Liver (tissue), 3 donors: Measurements from ENCODE around the gene PPAN.

ENCODE experiments used
- ATF3 ChIP-seq: IDR thresholded peaks from 2 replicates; pipeline ENCODE4 v1.6.1; 2016; ENCODE audit warnings: antibody characterized with exemption
- CTCF ChIP-seq: fragments of 150-350 bp; IDR thresholded peaks from 2 replicates; pipeline ENCODE4 v1.5.1; 2017; ENCODE audit warnings: improper control_type of control experiment, low read depth, low read length; ENCODE audit not compliant: missing input control
- EGR1 ChIP-seq, 2 donors: IDR thresholded peaks; 2 replicates each; pipeline ENCODE4 v1.6.1; 2016 to 2018; ENCODE audit warnings: antibody characterized with exemption in 2 of 2, low read depth in 2 of 2
- FOXA1 ChIP-seq: IDR thresholded peaks from 2 replicates; pipeline ENCODE4 v1.6.1; 2016; ENCODE audit warnings: antibody characterized with exemption
- GABPA ChIP-seq, 2 donors: IDR thresholded peaks in 1 of 2; conservative IDR thresholded peaks in 1 of 2; 2 replicates each; pipeline ENCODE4 v1.6.1; 2016; ENCODE audit warnings: antibody characterized with exemption in 2 of 2, mild to moderate bottlenecking in 1 of 2, moderate library complexity in 1 of 2
- JUND ChIP-seq, 2 donors: IDR thresholded peaks; 2 replicates each; pipeline ENCODE4 v1.6.1; 2016; ENCODE audit warnings: antibody characterized with exemption in 2 of 2
- NR2F2 ChIP-seq: IDR thresholded peaks from 2 replicates; pipeline ENCODE4 v1.6.1; 2016; ENCODE audit warnings: antibody characterized with exemption
- RAD21 ChIP-seq, 2 donors: IDR thresholded peaks; 2 replicates each; pipeline ENCODE4 v1.6.1; 2016; ENCODE audit warnings: antibody characterized with exemption in 2 of 2, mild to moderate bottlenecking in 2 of 2
- RXRA ChIP-seq, 2 donors: IDR thresholded peaks; 2 replicates each; pipeline ENCODE4 v1.6.1; 2017 to 2018; ENCODE audit warnings: antibody characterized with exemption in 2 of 2, mild to moderate bottlenecking in 1 of 2
- SP1 ChIP-seq: IDR thresholded peaks from 2 replicates; pipeline ENCODE4 v1.6.1; 2018; ENCODE audit warnings: antibody characterized with exemption, mild to moderate bottlenecking
- TAF1 ChIP-seq: conservative IDR thresholded peaks from 2 replicates; pipeline ENCODE4 v1.6.1; 2016; ENCODE audit warnings: antibody characterized with exemption, mild to moderate bottlenecking
- YY1 ChIP-seq: IDR thresholded peaks from 2 replicates; pipeline ENCODE4 v1.6.1; 2016; ENCODE audit warnings: antibody characterized with exemption, mild to moderate bottlenecking
- TF ChIP-seq, protein P1 (sequence below): IDR thresholded peaks from 2 replicates; pipeline ENCODE4 v1.6.1; 2016; ENCODE audit warnings: antibody characterized with exemption
- donor health status: healthy.
- donor health status: healthy.

- no peak for TF ChIP-seq CTCF
- no peak for TF ChIP-seq JUND (IDR thresholded peaks at IDR 0.05)
- TF ChIP-seq TAF1, result no peak
- TF ChIP-seq, protein P1, sequence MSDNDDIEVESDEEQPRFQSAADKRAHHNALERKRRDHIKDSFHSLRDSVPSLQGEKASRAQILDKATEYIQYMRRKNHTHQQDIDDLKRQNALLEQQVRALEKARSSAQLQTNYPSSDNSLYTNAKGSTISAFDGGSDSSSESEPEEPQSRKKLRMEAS, result no peak
- no peak for TF ChIP-seq RXRA (IDR thresholded peaks at IDR 0.05)
- no peak for TF ChIP-seq SP1
- no peak for TF ChIP-seq EGR1 (IDR thresholded peaks at IDR 0.05; ENCODE audit: low read depth in 2 of 2)
- TF ChIP-seq GABPA (IDR thresholded peaks at IDR 0.05 in 1 of 2, conservative IDR thresholded peaks at IDR 0.05 in 1 of 2), result no peak
- no peak for TF ChIP-seq YY1
- no peak for TF ChIP-seq NR2F2
- no peak for TF ChIP-seq RAD21 (IDR thresholded peaks at IDR 0.05)
- TF ChIP-seq ATF3, result no peak
- no peak for TF ChIP-seq FOXA1
Observed at GRCh38 chr19:10152100-10152499, 45.9 kb downstream of the PPAN start.
